Measurements from ENCODE around the gene MUC4.

DNA sequence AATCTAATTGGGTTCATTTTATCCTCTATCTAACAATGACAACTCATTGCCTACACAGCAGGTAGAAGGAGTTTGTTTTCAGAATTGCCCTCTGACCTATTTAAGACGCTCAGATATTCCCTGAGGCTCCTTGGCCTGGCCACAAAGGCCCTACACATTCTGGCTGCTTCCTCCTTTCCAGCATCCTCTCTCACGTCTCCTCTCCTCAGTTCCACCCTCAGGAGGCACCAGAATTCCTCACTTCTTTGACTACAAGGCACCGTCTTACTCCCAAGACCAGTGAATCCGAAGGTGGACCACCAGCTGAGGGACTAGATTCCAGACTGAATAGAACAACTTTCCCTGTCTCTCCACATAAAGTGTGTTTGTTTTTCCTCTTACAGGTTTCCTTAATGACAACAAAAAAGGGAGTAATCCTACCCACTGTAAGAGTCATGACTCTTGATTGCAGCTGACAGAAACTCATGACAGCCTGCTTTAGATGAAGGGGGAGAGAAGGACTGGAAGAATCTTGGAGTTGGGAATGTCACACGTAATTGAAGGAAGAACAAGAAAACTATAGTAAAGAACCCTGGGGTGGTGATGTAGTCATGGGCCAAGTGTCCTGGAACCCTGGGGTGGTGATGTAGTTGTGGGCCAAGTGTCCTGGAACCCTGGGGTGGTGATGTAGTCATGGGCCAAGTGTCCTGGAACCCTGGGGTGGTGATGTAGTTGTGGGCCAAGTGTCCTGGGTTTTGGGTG is 112.9 kb downstream of the MUC4 start:
- TF ChIP-seq, protein P1, sequence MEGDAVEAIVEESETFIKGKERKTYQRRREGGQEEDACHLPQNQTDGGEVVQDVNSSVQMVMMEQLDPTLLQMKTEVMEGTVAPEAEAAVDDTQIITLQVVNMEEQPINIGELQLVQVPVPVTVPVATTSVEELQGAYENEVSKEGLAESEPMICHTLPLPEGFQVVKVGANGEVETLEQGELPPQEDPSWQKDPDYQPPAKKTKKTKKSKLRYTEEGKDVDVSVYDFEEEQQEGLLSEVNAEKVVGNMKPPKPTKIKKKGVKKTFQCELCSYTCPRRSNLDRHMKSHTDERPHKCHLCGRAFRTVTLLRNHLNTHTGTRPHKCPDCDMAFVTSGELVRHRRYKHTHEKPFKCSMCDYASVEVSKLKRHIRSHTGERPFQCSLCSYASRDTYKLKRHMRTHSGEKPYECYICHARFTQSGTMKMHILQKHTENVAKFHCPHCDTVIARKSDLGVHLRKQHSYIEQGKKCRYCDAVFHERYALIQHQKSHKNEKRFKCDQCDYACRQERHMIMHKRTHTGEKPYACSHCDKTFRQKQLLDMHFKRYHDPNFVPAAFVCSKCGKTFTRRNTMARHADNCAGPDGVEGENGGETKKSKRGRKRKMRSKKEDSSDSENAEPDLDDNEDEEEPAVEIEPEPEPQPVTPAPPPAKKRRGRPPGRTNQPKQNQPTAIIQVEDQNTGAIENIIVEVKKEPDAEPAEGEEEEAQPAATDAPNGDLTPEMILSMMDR (IDR thresholded peaks at IDR 0.05): no peak
- no peak for TF ChIP-seq POLR2A (IDR thresholded peaks at IDR 0.05)
